RCC 7860 (cell line): ENCODE data around the gene MAP4K1.
A peak's percentile ranks its signal among the peaks of the same experiment; 100 is the strongest.
"Not testable (repeated sequence)": the region's sequence is repeated elsewhere in the genome, so short reads cannot be mapped to it uniquely, and the experiment has no call there.

Experiments used
- DNase-seq: peaks from one replicate; pipeline ENCODE4 v3.0.0-alpha.2; 2015; ENCODE audit warnings: low spot score
- FAIRE-seq: peaks from 2 replicates; lab custom pipeline; 2012; peaks lifted over from hg19 to GRCh38; lab: Jason Lieb, UNC

Gene MAP4K1

GRCh38 chr19:38579304-38579703, 38.4 kb downstream of the MAP4K1 start:
- FAIRE-seq, DNase-seq: not testable (repeated sequence)

- no peak for FAIRE-seq
- DNase-seq, result no peak
These were observed 39.9 kb downstream of the MAP4K1 start for GRCh38 chr19:38577826-38578225.

- FAIRE-seq, result no peak
- DNase-seq, result no peak
These were observed 46.1 kb downstream of the MAP4K1 start for GRCh38 chr19:38571682-38572081.

- DNase-seq, result no peak
- no peak for FAIRE-seq
These were observed 48.3 kb downstream of the MAP4K1 start for GRCh38 chr19:38569368-38569983.

GRCh38 chr19:38565691-38566105, 52.1 kb downstream of the MAP4K1 start:
- FAIRE-seq (no peak), DNase-seq (no peak)

GRCh38 chr19:38564981-38565690, 52.6 kb downstream of the MAP4K1 start:
- no peak for FAIRE-seq
- DNase-seq, result no peak

- FAIRE-seq, result no peak
- no peak for DNase-seq
These were observed 54.3 kb downstream of the MAP4K1 start for GRCh38 chr19:38563475-38563874.

GRCh38 chr19:38562096-38562495, 55.7 kb downstream of the MAP4K1 start:
- no peak for FAIRE-seq
- DNase-seq, result no peak

GRCh38 chr19:38561658-38562057, 56.1 kb downstream of the MAP4K1 start:
- FAIRE-seq (no peak), DNase-seq (no peak)

GRCh38 chr19:38561053-38561606, 56.6 kb downstream of the MAP4K1 start:
- DNase-seq (no peak), FAIRE-seq (no peak)

- DNase-seq (peak; percentile 54), FAIRE-seq (peak; percentile 83)
These were observed 58.0 kb downstream of the MAP4K1 start for GRCh38 chr19:38559428-38560401.

- DNase-seq, result not testable (repeated sequence)
These were observed 58.8 kb downstream of the MAP4K1 start for GRCh38 chr19:38558933-38559332.

GRCh38 chr19:38557205-38557799, 60.5 kb downstream of the MAP4K1 start:
- peak; percentile 13 for DNase-seq
- no peak for FAIRE-seq

More at GRCh38 chr19:38558933-38559332, 58.8 kb downstream of the MAP4K1 start:
- FAIRE-seq, result not testable (repeated sequence)

- DNase-seq (no peak), FAIRE-seq (no peak)
These were observed 61.1 kb downstream of the MAP4K1 start for GRCh38 chr19:38556521-38557174.

GRCh38 chr19:38555200-38555599, 62.6 kb downstream of the MAP4K1 start:
- no peak for FAIRE-seq
- DNase-seq, result no peak

- FAIRE-seq, result no peak
- DNase-seq, result no peak
These were observed 63.0 kb downstream of the MAP4K1 start for GRCh38 chr19:38554676-38555141.

- FAIRE-seq, DNase-seq: not testable (repeated sequence)
These were observed 64.5 kb downstream of the MAP4K1 start for GRCh38 chr19:38553239-38553638.

GRCh38 chr19:38551450-38551813, 66.3 kb downstream of the MAP4K1 start:
- FAIRE-seq (no peak), DNase-seq (no peak)

GRCh38 chr19:38550376-38550775, 67.4 kb downstream of the MAP4K1 start:
- FAIRE-seq (no peak), DNase-seq (no peak)

- FAIRE-seq, result no peak
These were observed 67.8 kb downstream of the MAP4K1 start for GRCh38 chr19:38549942-38550341.

More at GRCh38 chr19:38549942-38550341, 67.8 kb downstream of the MAP4K1 start:
- no peak for DNase-seq
